GM21786 (cell line): Measurements from ENCODE around the gene ENPEP.
"Not testable (repeated sequence)": the region's sequence is repeated elsewhere in the genome, so short reads cannot be mapped to it uniquely, and the experiment has no call there.

Experiments used
- ATAC-seq: cut with Tn5 transposase; IDR thresholded peaks from one replicate; pipeline ENCODE4 v1.9.1; 2021; ENCODE audit not compliant: unreplicated experiment

The ENPEP gene

GRCh38 chr4:110484767-110485166, 8.8 kb downstream of the ENPEP start:
- no peak for ATAC-seq

DNA sequence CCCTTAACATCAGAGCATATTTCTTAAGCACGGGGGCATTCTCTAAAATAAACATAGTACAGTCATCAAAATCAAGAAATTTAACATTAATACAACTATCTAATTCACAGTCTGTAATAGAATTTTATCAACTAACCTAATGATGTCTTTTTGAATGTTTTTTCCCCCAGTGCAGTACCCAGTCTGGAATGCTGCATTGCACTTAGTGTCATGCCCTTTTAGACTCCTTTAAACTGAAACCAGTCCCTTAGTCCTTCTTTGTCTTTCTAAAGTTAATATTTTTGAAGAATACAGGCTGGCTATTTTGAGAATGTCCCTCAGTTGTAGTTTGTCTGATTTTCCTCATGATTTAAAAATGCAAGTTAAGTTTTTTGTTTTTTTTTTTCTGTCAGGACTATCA, 9.5 kb downstream of the ENPEP start:
- ATAC-seq = no peak

GRCh38 chr4:110486256-110486655, 10.3 kb downstream of the ENPEP start:
- ATAC-seq = no peak

DNA sequence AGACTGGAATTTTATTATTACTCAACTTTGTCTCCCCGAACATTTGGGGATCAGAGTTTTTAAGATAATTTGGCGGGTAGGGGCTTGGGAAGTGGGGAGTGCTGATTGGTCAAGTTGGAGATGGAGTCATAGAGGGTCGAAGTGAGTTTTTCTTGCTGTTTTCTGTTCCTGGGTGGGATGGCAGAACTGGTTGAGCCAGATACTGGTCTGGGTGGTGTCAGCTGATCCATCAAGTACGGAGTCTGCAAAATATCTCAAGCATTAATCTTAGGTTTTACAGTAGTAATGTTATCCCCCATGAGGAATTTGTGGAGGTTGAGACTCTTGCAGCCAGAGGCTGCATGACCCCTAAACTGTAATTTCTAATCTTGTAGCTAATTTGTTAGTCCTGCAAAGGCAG, 10.9 kb downstream of the ENPEP start:
- ATAC-seq = not testable (repeated sequence)

DNA sequence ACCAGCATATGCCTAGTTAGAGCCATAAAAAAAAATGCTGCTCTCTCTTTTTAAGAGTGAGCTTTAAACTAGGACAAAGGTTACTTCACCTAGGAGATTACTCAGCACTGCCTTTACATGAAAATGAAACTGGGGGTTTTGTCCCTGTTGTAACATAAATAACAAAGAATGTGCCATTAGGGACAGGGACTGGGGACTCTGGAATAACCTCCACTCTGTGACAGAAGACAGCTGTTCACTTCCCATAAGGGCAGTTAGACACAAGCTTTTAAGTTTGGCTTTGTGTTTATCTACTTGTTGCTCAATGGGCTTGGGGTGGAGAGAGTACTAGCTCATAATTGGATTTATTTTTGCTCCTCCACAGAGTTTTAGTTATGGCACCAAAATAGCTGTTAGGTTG, 11.9 kb downstream of the ENPEP start:
- ATAC-seq = peak; percentile 27

GRCh38 chr4:110489901-110490508, 14.1 kb downstream of the ENPEP start:
- ATAC-seq = no peak

DNA sequence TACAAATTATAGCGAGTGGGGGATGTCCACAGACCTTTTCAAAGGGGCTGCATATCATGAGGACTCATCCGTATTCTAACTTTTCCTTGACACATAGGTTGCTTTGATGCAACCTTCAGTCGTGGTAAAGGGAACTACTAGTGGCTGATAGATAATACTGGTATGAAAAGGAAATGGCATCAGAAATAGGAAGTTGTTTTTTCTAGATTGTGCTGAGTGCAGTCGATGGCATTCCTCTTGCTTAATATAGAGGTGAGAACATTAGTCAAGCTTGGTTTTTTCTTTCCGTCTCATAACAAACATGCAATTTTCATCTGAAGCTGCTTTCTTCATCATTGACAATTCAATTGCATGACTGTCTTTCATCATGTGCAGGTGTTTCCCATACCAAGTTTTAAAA, 16.6 kb downstream of the ENPEP start:
- no peak for ATAC-seq

- no peak for ATAC-seq
Observed at GRCh38 chr4:110493520-110493919, 17.6 kb downstream of the ENPEP start.

GRCh38 chr4:110498420-110498819, 22.5 kb downstream of the ENPEP start:
- ATAC-seq = no peak

GRCh38 chr4:110499126-110499525, 23.2 kb downstream of the ENPEP start:
- no peak for ATAC-seq

DNA sequence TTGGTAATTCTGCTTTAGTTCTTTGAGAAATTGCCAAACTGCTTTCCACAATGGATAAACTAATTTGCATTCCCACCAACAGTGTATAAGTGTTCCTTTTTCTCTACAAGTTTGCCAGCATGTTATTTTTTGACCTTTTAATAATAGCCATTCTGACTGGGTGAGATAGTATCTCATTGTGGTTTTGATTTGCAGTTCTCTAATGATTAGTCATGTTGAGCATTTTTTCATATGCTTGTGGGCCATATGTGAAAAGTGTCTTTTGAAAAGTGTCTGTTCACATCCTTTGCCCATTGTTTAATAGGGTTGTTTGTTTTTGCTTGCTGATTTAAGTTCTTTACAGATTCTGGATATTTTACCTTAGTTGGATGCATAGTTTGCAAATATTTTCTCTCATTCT, 25.9 kb downstream of the ENPEP start:
- no peak for ATAC-seq

DNA sequence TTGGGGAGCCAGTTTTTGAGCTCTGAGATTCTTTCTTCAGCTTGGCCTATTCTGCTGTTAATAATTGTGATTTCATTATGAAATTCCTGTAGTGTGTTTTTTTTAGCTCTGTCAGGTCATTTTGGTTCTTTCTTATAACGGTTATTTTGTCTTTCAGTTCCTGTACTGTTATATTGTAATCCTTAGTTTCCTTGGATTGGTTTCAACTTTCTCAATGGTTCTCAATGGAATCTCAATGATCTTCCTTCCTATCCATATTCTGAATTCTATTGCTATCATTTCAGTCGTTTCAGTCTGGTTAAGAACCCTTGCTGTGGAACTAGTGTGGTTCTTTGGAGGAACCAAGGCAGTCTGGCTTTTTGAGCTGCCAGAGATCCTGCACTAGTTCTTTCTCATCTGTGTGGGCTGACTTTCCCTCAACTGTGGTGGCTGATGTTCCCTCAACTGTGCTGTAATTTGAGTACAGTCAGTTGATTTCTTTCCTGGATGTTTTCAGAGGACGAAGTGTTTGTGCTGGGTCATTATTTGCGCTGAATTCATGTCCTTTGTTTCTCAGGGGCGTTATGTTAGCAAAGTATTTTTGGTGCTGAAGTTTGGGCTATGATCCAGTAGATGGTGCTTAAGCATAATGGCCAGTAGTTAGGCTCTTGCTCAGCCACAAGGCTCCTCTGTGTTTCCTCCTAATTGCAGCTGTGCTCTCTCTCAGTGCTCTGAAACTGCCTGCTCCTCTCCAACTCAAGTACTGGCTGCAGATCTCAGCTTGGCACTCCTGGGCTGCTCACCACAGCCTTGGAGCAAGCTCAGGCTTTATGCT, 27.5 kb downstream of the ENPEP start:
- no peak for ATAC-seq

GRCh38 chr4:110504084-110504435, 28.1 kb downstream of the ENPEP start:
- no peak for ATAC-seq

DNA sequence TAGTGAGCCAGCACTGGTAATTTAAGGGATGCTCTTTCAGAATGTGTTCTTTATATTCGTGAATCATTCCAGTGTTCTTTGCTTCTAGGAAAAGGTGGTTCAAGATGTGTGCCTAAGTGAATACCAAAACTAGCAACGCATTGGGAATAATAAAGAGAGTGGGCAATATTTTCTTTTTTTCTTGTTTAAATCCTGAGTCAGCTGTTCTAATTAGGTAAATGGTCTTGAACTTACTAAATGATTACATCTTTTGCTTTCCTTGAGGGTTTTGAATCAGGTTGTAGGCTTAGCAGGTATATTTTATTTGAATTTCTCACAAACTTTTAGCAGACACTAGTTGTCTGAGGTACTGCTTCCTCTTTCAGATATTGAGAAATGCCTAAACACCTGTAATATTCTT, 29.5 kb downstream of the ENPEP start:
- no peak for ATAC-seq

- no peak for ATAC-seq
Observed at GRCh38 chr4:110508827-110509710, 33.1 kb downstream of the ENPEP start.

- no peak for ATAC-seq
Observed at GRCh38 chr4:110510277-110510676, 34.3 kb downstream of the ENPEP start.

- peak; percentile 47 for ATAC-seq
Observed at GRCh38 chr4:110510955-110511544, 35.1 kb downstream of the ENPEP start.

DNA sequence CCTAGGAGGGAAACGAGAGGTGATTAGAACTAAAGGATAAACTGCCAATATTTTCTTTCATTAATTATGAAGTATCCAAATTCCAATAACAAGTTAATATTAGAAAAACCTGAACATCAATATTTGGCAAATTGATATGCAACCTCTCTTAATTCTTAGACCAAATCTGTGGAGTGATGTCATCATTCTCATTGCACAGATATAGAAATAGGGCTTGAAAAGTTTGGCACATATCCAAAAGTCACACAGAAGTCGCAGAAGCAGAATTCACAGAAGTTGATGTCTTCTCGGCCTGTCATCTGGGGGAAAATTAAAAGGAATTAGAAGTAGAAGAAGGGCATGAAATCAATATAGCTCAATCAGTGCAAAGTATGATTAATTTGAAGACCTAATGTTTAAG, 36.9 kb downstream of the ENPEP start:
- ATAC-seq = no peak

GRCh38 chr4:110514889-110515479, 39.0 kb downstream of the ENPEP start:
- ATAC-seq = no peak

GRCh38 chr4:110515676-110516075, 39.7 kb downstream of the ENPEP start:
- ATAC-seq = peak; percentile 17
